ENCODE data around the gene LTN1. TPM values are rescaled to one million over a fixed set of nuclear protein-coding genes. Genes with fewer than 3 reads are reported as not detected.

LTN1 gene
- polyA plus RNA-seq, 2 of the 4 experiments (the other 2 are of a cell fraction), result 6.9 to 12.3 TPM

DNA sequence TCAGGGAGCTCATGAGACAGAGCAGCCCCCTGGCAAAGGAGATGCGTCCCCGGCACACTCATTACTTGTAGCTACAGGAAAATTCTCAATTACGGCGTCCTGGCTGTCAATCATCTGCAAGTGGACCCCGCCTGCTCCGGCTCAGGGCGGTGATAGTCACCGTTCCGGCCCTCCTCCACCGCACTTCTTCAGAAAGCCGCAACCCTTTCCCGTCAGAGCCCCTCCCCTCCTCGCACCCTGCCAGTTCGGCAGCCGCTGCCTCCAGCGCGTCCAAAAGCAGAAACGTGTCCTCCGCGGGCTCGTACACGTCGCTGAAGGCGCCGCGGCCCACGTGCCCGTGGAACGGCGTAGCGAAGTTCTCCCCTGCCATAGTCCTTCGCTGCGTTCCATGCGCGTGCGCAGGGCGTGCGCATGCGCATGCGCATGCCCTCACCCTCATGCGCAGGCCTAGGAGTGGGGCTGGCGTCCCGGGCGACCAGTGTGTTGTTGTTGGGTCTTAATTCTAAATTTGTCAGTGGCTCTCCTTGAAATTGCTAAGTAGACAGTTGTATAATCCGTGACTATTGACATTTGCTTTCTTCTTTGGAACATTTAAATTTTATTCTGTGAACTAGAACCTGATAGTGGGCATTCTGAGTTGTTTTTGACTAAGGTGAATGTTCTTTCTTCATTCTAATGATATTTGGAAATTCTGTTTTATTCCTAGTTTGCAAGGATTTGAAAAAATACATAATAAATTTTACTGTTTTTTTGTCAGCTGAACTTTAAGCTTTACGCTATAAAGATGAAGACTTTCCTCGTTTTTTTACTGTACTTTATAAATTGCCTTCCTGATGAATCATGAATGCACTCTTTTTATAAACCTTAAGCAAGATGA, 107.5 kb downstream of the LTN1 start (continued):
- 0 out of 2 replicates have a peak, but pooled peaks have one; percentile 27 for TF ChIP-seq ZNF302 (CRISPR knock-in tag; IDR thresholded peaks at IDR 0.05)
- TF ChIP-seq TP53 (CRISPR knock-in tag; IDR thresholded peaks at IDR 0.05), result no peak
- no peak for TF ChIP-seq HDAC2 (IDR thresholded peaks at IDR 0.05)
- no peak for TF ChIP-seq BHLHE40 (IDR thresholded peaks at IDR 0.05; ENCODE audit: low read depth, low read length)
- no peak for TF ChIP-seq RCOR1 (IDR thresholded peaks at IDR 0.05; ENCODE audit: low read depth, low read length)
- peak; percentile 76; the same call in 1 of the 2 replicates for TF ChIP-seq PHF8 (IDR thresholded peaks at IDR 0.05; ENCODE audit: borderline replicate concordance, low read depth)
- TF ChIP-seq, protein P1, sequence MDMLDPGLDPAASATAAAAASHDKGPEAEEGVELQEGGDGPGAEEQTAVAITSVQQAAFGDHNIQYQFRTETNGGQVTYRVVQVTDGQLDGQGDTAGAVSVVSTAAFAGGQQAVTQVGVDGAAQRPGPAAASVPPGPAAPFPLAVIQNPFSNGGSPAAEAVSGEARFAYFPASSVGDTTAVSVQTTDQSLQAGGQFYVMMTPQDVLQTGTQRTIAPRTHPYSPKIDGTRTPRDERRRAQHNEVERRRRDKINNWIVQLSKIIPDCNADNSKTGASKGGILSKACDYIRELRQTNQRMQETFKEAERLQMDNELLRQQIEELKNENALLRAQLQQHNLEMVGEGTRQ (IDR thresholded peaks at IDR 0.05), result peak; percentile 79
- TF ChIP-seq MYC (IDR thresholded peaks at IDR 0.05; ENCODE audit: borderline replicate concordance, low read length), result peak; percentile 81
- TF ChIP-seq ZSCAN20 (CRISPR knock-in tag; IDR thresholded peaks at IDR 0.05), result no peak
- TF ChIP-seq MAFK (IDR thresholded peaks at IDR 0.05; ENCODE audit: partially characterized antibody), result no peak
- TF ChIP-seq HOXA7 (CRISPR knock-in tag; IDR thresholded peaks at IDR 0.05), result no peak
- no peak for TF ChIP-seq FOSB (CRISPR knock-in tag; IDR thresholded peaks at IDR 0.05)
- TF ChIP-seq CBX2 (IDR thresholded peaks at IDR 0.05; ENCODE audit: borderline replicate concordance, low read depth), result no peak
- TF ChIP-seq RFX5 (IDR thresholded peaks at IDR 0.05), result no peak
- TF ChIP-seq, protein P2, sequence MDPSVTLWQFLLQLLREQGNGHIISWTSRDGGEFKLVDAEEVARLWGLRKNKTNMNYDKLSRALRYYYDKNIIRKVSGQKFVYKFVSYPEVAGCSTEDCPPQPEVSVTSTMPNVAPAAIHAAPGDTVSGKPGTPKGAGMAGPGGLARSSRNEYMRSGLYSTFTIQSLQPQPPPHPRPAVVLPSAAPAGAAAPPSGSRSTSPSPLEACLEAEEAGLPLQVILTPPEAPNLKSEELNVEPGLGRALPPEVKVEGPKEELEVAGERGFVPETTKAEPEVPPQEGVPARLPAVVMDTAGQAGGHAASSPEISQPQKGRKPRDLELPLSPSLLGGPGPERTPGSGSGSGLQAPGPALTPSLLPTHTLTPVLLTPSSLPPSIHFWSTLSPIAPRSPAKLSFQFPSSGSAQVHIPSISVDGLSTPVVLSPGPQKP (IDR thresholded peaks at IDR 0.05; ENCODE audit: low read depth, low read length), result no peak
- no peak for TF ChIP-seq ZFP36 (IDR thresholded peaks at IDR 0.05; ENCODE audit: borderline replicate concordance, partially characterized antibody)
- TF ChIP-seq CBX8 (IDR thresholded peaks at IDR 0.05), result no peak
- TF ChIP-seq PBX3 (IDR thresholded peaks at IDR 0.05), result peak; percentile 88
- TF ChIP-seq SMC3 (IDR thresholded peaks at IDR 0.05), result no peak
- no peak for TF ChIP-seq ESRRA (IDR thresholded peaks at IDR 0.05; ENCODE audit: borderline replicate concordance, low read length)
- TF ChIP-seq CHD4 (IDR thresholded peaks at IDR 0.05; ENCODE audit: borderline replicate concordance), result no peak
- TF ChIP-seq TFCP2L1 (CRISPR knock-in tag; IDR thresholded peaks at IDR 0.05), result no peak
- TF ChIP-seq KDM1A (IDR thresholded peaks at IDR 0.05; ENCODE audit: low read depth), result no peak
- no peak for TF ChIP-seq MAZ (IDR thresholded peaks at IDR 0.05; ENCODE audit: borderline replicate concordance, low read depth, low read length)
- no peak for TF ChIP-seq HEYL (CRISPR knock-in tag; IDR thresholded peaks at IDR 0.05)
- TF ChIP-seq HMGXB4 (CRISPR knock-in tag; IDR thresholded peaks at IDR 0.05; ENCODE audit: borderline replicate concordance), result no peak

All from A549 (cell line).